ENCODE measurements around the gene EPAS1. TPM values are rescaled to one million over a fixed set of nuclear protein-coding genes. Genes with fewer than 3 reads are reported as not detected.

The EPAS1 gene
- total RNA-seq, 1 donor from 2014 or later: 99.8 TPM

GRCh38 chr2:46414701-46415100 lies 117.5 kb downstream of the EPAS1 start:
- no peak overlapping the region for H3K4me3 ChIP-seq (ENCODE audit: low read depth, low read length)
- FAIRE-seq: no peak
- DNase-seq (ENCODE audit: low read depth): no peak
- no peaks in the 10 kb centered on the region for H3K36me3 ChIP-seq (ENCODE audit: control insufficient read depth, insufficient read depth, low read length)
- no peaks in the 10 kb centered on the region for H3K27me3 ChIP-seq (ENCODE audit: control insufficient read depth, insufficient read depth, low read length)
- no peak for TF ChIP-seq CTCF (IDR thresholded peaks at IDR 0.05; ENCODE audit: insufficient read depth, low read length, severe bottlenecking)

GRCh38 chr2:46416280-46416679 lies 119.1 kb downstream of the EPAS1 start:
- FAIRE-seq: no peak

DNA sequence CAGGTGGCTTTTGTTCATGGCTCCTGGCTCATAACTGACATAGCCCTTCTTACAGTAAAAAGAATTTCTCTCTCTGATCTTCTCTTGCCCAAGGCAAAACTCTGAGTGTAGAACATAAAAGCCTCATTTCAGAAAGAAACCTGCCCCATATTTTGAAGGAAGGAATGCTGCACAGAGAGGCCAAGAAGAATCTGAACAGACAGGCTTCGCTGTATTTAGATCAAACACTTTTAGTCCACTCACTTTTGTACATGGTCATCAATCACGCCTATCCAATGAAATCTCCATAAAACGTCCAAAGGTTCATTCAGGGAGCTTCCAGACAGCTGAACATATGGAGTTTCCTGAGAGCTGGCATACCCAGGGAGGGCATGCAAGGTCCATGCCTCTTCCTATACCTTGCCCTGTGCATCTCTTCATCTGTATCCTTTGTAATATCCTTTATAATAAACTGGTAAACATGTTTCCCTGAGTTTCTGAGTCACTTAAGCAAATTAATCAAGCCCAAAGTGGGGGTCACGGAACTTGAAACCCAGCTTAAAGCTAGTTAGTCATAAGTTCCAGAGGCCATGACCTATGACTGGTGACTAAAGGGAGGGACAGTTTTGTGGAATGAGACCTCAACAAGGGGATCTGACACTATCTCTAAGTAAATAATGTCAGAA lies 119.7 kb downstream of the EPAS1 start:
- H3K4me3 ChIP-seq (ENCODE audit: low read depth, low read length): no peak overlapping the region
- no peaks in the 10 kb centered on the region for H3K27me3 ChIP-seq (ENCODE audit: control insufficient read depth, insufficient read depth, low read length)
- DNase-seq (ENCODE audit: low read depth) (no peak), FAIRE-seq (no peak)
- TF ChIP-seq CTCF (IDR thresholded peaks at IDR 0.05; ENCODE audit: insufficient read depth, low read length, severe bottlenecking): no peak
- H3K36me3 ChIP-seq (ENCODE audit: control insufficient read depth, insufficient read depth, low read length): no peaks in the 10 kb centered on the region

More at GRCh38 chr2:46416280-46416679, 119.1 kb downstream of the EPAS1 start:
- Histone ChIP-seq H3K36me3 (ENCODE audit: control insufficient read depth, insufficient read depth, low read length) (no peaks in the 10 kb centered on the region), H3K4me3 (ENCODE audit: low read depth, low read length) (no peak overlapping the region), H3K27me3 (ENCODE audit: control insufficient read depth, insufficient read depth, low read length) (no peaks in the 10 kb centered on the region)
- no peak for DNase-seq (ENCODE audit: low read depth)
- TF ChIP-seq CTCF (IDR thresholded peaks at IDR 0.05; ENCODE audit: insufficient read depth, low read length, severe bottlenecking): no peak

- Histone ChIP-seq H3K36me3 (ENCODE audit: control insufficient read depth, insufficient read depth, low read length) (no peaks in the 10 kb centered on the region), H3K4me3 (ENCODE audit: low read depth, low read length) (no peak overlapping the region), H3K27me3 (ENCODE audit: control insufficient read depth, insufficient read depth, low read length) (no peaks in the 10 kb centered on the region)
- DNase-seq (ENCODE audit: low read depth) (no peak), FAIRE-seq (no peak)
- TF ChIP-seq CTCF (IDR thresholded peaks at IDR 0.05; ENCODE audit: insufficient read depth, low read length, severe bottlenecking): no peak
These were observed 123.7 kb downstream of the EPAS1 start for GRCh38 chr2:46420945-46421344.

DNA sequence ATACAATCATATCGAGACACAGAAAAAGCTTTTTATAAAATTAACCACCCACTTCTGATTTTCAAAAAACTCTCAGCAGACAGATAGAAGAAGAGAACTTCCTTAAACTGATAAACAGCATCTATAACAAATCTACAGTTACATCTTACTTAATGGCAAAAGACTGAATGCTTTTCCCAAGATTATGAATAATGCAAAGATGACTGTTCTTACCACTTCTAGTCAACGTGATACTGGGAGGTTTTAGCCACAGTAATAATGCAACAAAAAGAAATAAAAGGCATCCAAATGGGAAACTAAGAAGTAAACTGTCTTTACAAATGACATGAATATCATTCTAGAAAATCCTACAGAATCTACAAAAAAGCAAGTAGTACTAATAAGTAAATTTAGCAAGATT lies 124.2 kb downstream of the EPAS1 start:
- Histone ChIP-seq H3K27me3 (ENCODE audit: control insufficient read depth, insufficient read depth, low read length) (no peaks in the 10 kb centered on the region), H3K36me3 (ENCODE audit: control insufficient read depth, insufficient read depth, low read length) (no peaks in the 10 kb centered on the region), H3K4me3 (ENCODE audit: low read depth, low read length) (no peak overlapping the region)
- no peak for FAIRE-seq
- TF ChIP-seq CTCF (IDR thresholded peaks at IDR 0.05; ENCODE audit: insufficient read depth, low read length, severe bottlenecking): no peak
- DNase-seq (ENCODE audit: low read depth): no peak

Data from bronchial epithelial cell (primary cell).